B cell (primary cell): ENCODE measurements around the gene ITGB3BP.

Source experiments
- CTCF ChIP-seq: fragments of 200-600 bp; IDR thresholded peaks from one replicate; pipeline ENCODE4 v1.8.0; 2022; ENCODE audit warnings: antibody characterized with exemption, mild to moderate bottlenecking
- EZH2 ChIP-seq: IDR thresholded peaks from 2 replicates; pipeline ENCODE4 v1.6.1; 2012; ENCODE audit warnings: borderline replicate concordance, low read depth, mild to moderate bottlenecking, moderate library complexity, low read length; ENCODE audit not compliant: insufficient read depth, poor library complexity, severe bottlenecking

- TF ChIP-seq CTCF (no peak), EZH2 (no peak)
These were observed 24.9 kb downstream of the ITGB3BP start for GRCh38 chr1:63498106-63498505.
